Left forelimb (tissue), 1 donor: ENCODE measurements around the gene PSMA7.
"Not testable (repeated sequence)": the region's sequence is repeated elsewhere in the genome, so short reads cannot be mapped to it uniquely, and the experiment has no call there.

Experiments
- DNase-seq: peaks from one replicate; pipeline ENCODE4 v3.0.0-alpha.2; 2018; ENCODE audit warnings: low spot score

The PSMA7 gene

GRCh38 chr20:62155428-62156253, 12.4 kb upstream of the PSMA7 start:
- no peak for DNase-seq

GRCh38 chr20:62151835-62152364, 8.7 kb upstream of the PSMA7 start:
- DNase-seq, result no peak

- DNase-seq, result no peak
These were observed 8.0 kb upstream of the PSMA7 start for GRCh38 chr20:62151225-62151624.

- DNase-seq, result no peak
These were observed 7.0 kb upstream of the PSMA7 start for GRCh38 chr20:62150310-62150575.

GRCh38 chr20:62149532-62150309, 6.5 kb upstream of the PSMA7 start:
- no peak for DNase-seq

GRCh38 chr20:62148908-62149314, 5.7 kb upstream of the PSMA7 start:
- no peak for DNase-seq

- not testable (repeated sequence) for DNase-seq
These were observed 5.2 kb upstream of the PSMA7 start for GRCh38 chr20:62148383-62148782.

- no peak for DNase-seq
These were observed 4.3 kb upstream of the PSMA7 start for GRCh38 chr20:62147528-62147927.

- DNase-seq, result no peak
These were observed 3.9 kb upstream of the PSMA7 start for GRCh38 chr20:62147125-62147524.

- DNase-seq, result no peak
These were observed 3.0 kb upstream of the PSMA7 start for GRCh38 chr20:62146019-62146755.

GRCh38 chr20:62145688-62146018, 2.5 kb upstream of the PSMA7 start:
- DNase-seq, result no peak

GRCh38 chr20:62143957-62144825, 997 bp upstream of the PSMA7 start:
- no peak for DNase-seq

GRCh38 chr20:62142252-62143080, 728 bp downstream of the PSMA7 start:
- no peak for DNase-seq

- no peak for DNase-seq
These were observed 1.6 kb downstream of the PSMA7 start for GRCh38 chr20:62141397-62142251.

- no peak for DNase-seq
These were observed 2.2 kb downstream of the PSMA7 start for GRCh38 chr20:62141043-62141396.

GRCh38 chr20:62139636-62140035, 3.6 kb downstream of the PSMA7 start:
- DNase-seq, result no peak

- no peak for DNase-seq
These were observed 4.3 kb downstream of the PSMA7 start for GRCh38 chr20:62138912-62139311.

- DNase-seq, result no peak
These were observed 5.0 kb downstream of the PSMA7 start for GRCh38 chr20:62138204-62138543.

GRCh38 chr20:62137478-62138203, 5.6 kb downstream of the PSMA7 start:
- DNase-seq, result no peak

GRCh38 chr20:62137092-62137384, 6.2 kb downstream of the PSMA7 start:
- no peak for DNase-seq
